Left renal cortex interstitium (tissue), 4 donors: Measurements from ENCODE around the gene IL36G. TPM values are rescaled to one million over a fixed set of nuclear protein-coding genes. Genes with fewer than 3 reads are reported as not detected.

ENCODE experiments used
- DNase-seq, 4 donors: peaks; one replicate each; pipeline ENCODE4 v3.0.0-alpha.2; 2013; ENCODE audit warnings: low read depth in 4 of 4, low spot score in 2 of 4, missing footprints in 1 of 4
- polyA plus RNA-seq, 4 donors: library from polyadenylated mRNA; unstranded; fragments of 120-200 nt; gene quantifications; one replicate each; pipeline ENCODE4 v1.2.1, GENCODE V29; 2013; ENCODE audit not compliant: insufficient read length in 4 of 4

The IL36G gene
- polyA plus RNA-seq, 4 donors: 0.21 to 0.25 TPM; not detected in 2

GRCh38 chr2:113015042-113015441 lies 37.2 kb downstream of the IL36G start:
- DNase-seq: no peak

DNA sequence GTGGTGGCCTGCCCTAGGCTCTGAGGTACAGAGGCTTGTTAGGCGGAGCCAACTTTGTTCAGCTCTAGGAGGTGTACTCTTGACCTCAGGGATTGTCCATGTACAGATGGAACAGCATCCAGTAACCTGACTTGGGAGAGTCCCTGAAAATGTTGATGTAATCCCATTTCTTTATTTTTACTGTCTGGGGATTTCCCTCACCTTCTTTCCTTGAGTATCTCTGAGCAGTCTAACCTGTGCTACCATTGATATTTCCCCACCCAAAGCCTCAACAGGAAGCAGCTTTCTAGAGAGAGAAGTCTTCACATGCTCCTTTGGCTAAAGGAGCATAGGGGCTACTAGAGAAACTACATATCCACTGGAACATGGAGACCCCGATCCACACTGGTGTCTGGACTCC lies 37.8 kb downstream of the IL36G start:
- DNase-seq: no peak

- DNase-seq: no peak
These were observed 40.7 kb downstream of the IL36G start for GRCh38 chr2:113018509-113018908.

- no peak for DNase-seq
These were observed 43.5 kb downstream of the IL36G start for GRCh38 chr2:113021312-113021711.

DNA sequence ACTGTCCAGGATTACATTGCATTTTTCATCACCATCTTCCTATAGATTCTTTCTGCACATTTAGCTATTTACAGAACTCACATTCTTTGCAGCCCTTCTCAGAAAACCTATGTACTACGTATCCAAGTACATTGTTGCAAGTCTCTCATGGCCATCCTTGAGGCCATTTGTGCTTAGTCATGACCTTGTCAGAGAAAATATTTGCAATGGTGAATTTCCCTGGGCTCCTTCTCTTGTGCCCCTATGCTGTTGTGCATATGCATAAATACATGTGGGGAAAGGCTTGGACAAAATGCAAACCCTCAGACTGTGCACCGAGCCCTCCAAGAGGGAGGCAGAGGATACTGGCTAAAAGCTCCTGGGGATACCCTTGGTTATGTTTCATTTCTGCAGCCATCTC lies 47.0 kb downstream of the IL36G start:
- no peak for DNase-seq

- no peak for DNase-seq
These were observed 47.9 kb downstream of the IL36G start for GRCh38 chr2:113025737-113026136.

DNA sequence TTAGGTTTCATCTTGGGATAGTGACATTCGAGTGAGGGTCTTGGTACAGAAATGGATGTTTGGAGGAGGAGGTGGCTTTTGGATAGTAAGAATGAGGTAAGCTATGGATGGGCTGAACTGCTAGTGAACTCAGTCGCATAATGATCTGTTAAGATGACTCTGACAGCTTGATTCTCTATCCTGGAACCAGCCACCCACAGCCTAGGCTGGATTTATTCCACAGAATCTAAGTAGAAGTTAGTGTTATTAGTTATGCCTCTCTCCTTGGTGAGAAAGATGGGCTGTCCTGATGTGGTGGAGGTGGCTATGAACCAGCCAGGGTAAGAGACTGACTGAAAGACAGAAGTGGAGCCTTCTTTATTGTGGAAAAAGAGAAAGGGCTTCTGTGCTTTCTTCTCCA lies 49.9 kb downstream of the IL36G start:
- no peak for DNase-seq

DNA sequence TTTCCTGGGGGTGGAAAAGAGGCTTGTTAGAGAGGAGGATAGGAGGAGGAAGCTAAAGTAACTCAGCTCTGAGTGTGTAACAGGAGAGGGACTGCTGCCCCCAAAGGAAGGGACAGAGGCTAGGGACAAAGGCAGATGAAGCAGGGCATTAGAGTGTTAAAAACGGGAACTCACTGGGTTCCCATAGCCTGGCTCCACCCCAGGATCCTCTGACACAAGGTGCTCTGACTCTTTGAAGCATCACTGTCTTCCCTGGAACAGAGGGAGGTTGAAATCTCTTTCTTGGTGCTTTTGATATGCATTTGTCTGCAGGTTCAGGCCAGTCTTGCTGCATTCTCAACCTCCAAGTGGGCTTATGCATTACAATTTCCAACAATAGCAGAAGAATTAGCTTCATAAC lies 50.3 kb downstream of the IL36G start:
- no peak for DNase-seq

DNA sequence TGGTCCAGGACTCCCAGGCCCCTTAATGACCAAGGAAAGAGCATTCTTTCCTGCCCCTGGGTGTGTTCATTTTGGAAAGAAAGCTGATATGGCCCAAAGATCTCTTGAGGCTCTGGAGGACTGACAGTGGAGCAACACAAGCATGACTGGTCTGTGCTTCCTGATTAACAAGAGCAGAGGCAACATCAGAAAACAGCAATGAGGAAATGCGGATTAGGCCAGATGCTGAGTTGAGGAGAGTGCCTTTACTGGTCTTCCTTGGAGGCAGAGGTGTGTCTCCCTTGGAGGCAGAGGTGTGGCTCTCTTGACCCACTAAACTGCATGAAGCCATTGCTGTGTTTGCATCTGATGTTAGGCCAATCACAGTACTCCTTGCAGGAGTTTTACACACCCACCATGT lies 54.9 kb downstream of the IL36G start:
- no peak for DNase-seq

DNA sequence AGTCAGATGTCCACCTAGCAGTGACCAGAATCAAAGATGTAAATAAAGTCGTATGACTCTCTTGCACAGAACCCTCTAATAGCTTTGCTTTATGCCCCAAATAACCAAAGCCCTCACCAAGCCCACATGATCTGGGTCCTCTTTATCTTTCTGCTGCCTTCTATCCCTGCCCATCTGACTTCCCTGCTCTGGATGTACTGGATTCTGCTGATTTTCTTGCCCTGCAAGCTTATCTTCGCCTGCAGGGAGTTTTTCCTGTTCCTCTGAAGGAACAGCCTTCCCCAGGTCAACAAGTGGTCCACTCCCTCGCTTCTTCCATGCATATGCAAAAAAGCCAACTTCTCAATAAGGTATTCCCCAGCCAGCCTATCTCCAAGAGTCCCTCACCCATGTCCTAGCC lies 56.2 kb downstream of the IL36G start:
- DNase-seq: no peak

Other genes starting within 250 kb of the IL36G start
- gene CKAP2L, start 213.4 kb upstream of the IL36G start, polyA plus RNA-seq: 10 to 100 TPM; 12.5 to 15.4 (median 13.8) TPM
- gene IL1A, start 193.5 kb upstream of the IL36G start, polyA plus RNA-seq: under 1 TPM in 3 of 4 donors, not detected in 1; 0.08 to 0.14 (median 0.13) TPM
- 1 to 10 TPM in 1 of 4 donors, under 1 TPM in 3; 0.35 to 3.1 (median 0.60) TPM for gene IL1B, start 141.2 kb upstream of the IL36G start, polyA plus RNA-seq
- gene IL37, start 66.8 kb upstream of the IL36G start, polyA plus RNA-seq: under 1 TPM in 1 of 4 donors, not detected in 3; 0.13 TPM
- not detected for gene IL36A, start 27.5 kb downstream of the IL36G start, polyA plus RNA-seq
- not detected for gene IL36B, start 74.9 kb downstream of the IL36G start, polyA plus RNA-seq
- gene IL36RN, start 81.2 kb downstream of the IL36G start, polyA plus RNA-seq: not detected
- not detected for gene IL1F10, start 90.0 kb downstream of the IL36G start, polyA plus RNA-seq
- 1 to 10 TPM in 3 of 4 donors, under 1 TPM in 1; 0.83 to 5.1 (median 3.1) TPM for gene IL1RN, start 149.6 kb downstream of the IL36G start, polyA plus RNA-seq
- gene PSD4, start 196.0 kb downstream of the IL36G start, polyA plus RNA-seq: 10 to 100 TPM in 3 of 4 donors, 1 to 10 TPM in 1; 9.1 to 17.1 (median 10.7) TPM